ENCODE results near the gene EEF1A2.

- TF ChIP-seq CTCF (IDR thresholded peaks at IDR 0.05) = no peak
- TF ChIP-seq EZH2phosphoT487 (IDR thresholded peaks at IDR 0.05) = no peak
These were observed 33.0 kb upstream of the EEF1A2 start for GRCh38 chr20:63531686-63532448.
